HG03558 (cell line): ENCODE measurements around the gene TTI1.
"Not testable (repeated sequence)": the region's sequence is repeated elsewhere in the genome, so short reads cannot be mapped to it uniquely, and the experiment has no call there.

Experiments
- ATAC-seq: cut with Tn5 transposase; IDR thresholded peaks from one replicate; pipeline ENCODE4 v1.9.1; 2021; ENCODE audit warnings: moderate number of reproducible peaks; ENCODE audit not compliant: unreplicated experiment; ENCODE audit errors: extremely low read depth

The TTI1 gene

GRCh38 chr20:38017959-38018358, 15.3 kb downstream of the TTI1 start:
- no peak for ATAC-seq

- ATAC-seq, result no peak
Measured at GRCh38 chr20:38013887-38014286, 19.4 kb downstream of the TTI1 start.

DNA sequence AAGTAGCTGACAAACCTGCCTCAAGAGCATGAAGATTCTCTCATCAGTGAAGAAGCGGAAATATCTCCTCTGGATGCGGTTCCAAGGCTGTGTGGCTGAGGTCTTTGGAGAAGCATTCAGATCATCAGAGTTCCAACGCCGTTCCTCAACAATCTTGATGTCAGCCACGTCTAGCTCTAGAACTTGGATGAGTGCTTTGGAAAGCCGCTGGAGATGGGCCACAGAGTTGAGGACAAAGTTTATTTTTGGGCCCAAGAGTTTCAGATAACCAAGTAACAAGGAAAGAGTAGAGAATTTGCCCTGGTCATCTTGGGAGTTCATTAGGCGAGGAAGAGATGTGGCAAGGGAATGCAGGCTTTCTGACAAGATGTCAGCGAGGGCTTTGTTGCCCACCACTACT, 20.9 kb downstream of the TTI1 start:
- ATAC-seq, result no peak

GRCh38 chr20:38011696-38012095, 21.6 kb downstream of the TTI1 start:
- no peak for ATAC-seq

DNA sequence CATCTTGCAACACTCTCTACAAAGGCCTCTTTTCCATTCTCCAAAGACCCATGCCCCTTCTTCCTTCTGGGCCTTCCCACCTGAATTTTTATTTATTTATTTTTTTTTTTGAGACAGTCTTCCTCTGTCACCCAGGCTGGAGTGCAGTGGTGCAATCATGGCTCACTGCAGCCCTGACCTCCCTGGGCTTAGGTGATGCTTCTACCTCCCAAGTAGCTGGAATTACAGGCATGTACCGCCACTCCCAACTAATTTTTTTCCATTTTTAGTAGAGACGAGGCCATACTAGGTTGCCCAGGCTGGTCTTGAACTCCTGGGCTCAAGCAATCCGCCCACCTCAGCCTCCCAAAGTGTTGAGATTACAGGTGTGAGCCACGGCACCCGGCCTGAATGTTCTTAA, 23.8 kb downstream of the TTI1 start:
- ATAC-seq, result not testable (repeated sequence)

DNA sequence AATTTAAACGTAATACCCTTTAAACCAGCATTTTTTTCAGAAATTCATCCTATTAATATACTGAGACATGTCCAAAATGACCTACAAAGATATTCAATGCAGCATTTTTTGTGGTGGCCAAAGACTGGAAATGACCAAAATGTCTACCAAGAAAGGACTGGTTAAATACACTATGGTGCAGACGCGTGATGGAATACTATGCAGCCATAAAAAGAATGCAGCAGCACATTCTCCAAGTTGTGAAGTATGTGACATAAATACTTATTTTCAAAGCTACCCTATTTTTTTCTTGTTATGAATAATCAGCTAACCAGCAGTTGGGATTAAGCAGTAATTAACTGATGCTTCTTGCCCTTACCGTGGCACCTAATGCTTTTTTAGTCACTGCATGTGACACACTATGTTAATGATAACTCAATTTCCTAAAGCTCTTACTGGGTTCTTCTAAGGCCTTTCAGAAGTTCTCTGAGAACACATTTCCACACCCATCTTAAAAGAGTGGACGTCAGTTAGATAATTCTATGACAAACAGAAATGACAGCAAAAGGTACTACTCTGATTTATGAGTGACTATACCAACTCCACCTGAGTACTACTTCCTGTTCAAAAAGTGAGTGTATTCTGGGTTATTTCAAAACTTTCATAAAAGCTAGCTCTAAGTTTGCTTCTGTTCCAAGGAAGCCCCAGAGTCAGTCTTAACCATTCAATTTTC, 24.9 kb downstream of the TTI1 start:
- no peak for ATAC-seq

DNA sequence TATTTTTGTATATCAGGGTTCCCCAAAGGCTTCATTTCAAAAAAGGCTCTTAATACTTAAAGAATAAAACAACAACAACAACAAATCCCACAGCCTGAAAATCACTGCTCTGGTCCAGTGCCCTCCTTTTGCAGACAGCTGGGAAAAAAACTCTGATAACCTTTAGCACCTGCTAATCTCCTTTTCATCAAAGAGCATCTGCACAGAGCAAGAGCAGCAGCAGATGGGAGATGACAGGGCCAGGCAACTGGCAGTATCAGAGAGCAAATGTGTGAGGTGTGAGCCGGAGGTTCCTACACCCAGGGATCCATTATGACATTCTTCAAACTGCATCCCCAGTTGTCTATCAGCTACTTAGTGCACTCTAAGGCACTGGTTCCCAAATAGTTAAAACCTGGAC, 25.7 kb downstream of the TTI1 start:
- no peak for ATAC-seq

GRCh38 chr20:38005903-38006302, 27.4 kb downstream of the TTI1 start:
- ATAC-seq, result no peak

GRCh38 chr20:38004416-38004815, 28.8 kb downstream of the TTI1 start:
- ATAC-seq, result no peak

GRCh38 chr20:38002422-38002821, 30.8 kb downstream of the TTI1 start:
- ATAC-seq, result no peak

GRCh38 chr20:38001981-38002380, 31.3 kb downstream of the TTI1 start:
- ATAC-seq, result no peak

DNA sequence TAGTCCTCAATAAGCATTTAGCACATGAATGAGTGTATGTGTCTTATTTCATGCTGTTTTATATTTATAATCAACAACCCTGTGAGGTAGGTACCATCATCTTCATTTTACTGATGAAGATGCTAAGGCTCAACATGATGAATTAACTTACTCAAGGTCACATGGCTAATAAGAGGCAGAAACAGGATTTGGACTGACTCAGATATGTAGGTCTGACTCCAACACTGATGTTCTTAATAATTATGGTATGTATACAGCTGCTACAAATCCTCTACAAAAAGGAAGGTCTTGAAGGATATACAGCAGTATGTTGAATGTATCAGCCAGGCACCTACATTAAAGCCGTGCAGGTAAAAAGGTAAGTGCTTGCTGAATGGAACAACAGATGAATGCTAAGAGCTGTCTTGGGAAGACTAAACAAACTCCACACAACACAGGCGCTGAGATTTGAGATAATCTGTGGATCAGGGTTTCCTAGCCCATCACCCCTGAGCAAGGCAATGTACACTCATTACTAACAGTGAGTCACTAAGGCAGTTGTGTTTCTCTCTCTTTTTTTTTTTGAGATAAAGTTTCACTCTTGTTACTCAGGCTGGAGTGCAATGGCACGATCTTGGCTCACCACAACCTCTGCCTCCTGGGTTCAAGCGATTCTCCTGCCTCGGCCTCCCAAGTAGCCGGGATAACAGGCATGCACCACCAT, 31.9 kb downstream of the TTI1 start:
- no peak for ATAC-seq

DNA sequence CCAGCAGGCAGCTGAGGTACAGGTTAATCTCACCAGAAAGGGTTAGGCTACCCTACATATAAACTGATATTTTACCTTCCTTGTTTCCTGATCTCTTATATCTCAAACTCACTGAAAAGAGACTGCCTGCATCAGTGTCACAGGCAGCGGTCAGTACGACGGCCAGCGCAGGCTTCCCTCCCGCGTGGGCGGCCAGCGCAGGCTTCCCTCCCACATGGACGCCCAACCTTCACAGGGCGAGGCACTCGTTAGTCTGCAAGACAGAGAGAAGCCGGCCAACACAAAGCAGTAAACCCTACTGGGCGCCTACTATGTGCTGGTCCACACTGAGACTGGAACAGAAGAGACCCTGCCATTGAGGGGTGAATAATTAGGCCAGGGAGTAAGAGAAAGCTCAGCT, 33.0 kb downstream of the TTI1 start:
- ATAC-seq, result no peak

GRCh38 chr20:37999526-38000263, 33.6 kb downstream of the TTI1 start:
- no peak for ATAC-seq

- ATAC-seq, result no peak
Measured at GRCh38 chr20:37997516-37997915, 35.7 kb downstream of the TTI1 start.

DNA sequence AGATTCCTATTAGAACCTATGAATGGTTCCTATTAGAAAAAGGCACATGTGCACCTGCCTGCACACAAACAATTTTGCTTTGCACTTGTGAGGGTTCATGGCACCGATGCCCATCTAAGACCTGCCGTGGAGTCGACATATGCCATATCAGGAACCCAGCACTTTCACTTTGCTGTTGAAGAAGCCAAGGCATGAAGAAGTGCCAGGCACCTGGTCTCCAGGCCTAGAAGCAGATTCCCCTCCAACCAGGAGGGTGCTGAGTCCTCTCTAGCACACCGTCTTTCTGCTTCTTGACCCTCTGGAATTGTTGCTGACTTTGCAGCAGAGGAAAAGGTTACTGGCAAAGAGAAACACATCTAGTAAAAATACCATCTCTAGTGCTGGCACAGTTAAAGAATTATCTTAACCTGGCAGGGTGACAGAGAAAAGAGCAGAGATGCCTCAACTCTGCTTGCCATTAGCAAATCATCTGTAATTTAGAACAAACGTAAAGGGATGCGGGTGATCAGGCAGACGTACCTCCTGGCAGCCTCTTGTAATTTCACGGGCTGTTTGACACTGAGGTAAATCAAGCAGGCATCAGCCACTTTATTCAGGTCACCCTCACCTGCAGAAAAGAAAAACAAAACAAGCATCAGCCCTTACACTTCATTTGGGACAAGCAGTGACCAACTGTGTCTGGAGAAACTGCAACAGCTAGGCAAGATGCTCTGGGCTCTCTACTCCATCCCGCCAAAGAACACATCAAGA, 37.2 kb downstream of the TTI1 start:
- ATAC-seq, result no peak

- no peak for ATAC-seq
Measured at GRCh38 chr20:37994512-37994911, 38.7 kb downstream of the TTI1 start.

DNA sequence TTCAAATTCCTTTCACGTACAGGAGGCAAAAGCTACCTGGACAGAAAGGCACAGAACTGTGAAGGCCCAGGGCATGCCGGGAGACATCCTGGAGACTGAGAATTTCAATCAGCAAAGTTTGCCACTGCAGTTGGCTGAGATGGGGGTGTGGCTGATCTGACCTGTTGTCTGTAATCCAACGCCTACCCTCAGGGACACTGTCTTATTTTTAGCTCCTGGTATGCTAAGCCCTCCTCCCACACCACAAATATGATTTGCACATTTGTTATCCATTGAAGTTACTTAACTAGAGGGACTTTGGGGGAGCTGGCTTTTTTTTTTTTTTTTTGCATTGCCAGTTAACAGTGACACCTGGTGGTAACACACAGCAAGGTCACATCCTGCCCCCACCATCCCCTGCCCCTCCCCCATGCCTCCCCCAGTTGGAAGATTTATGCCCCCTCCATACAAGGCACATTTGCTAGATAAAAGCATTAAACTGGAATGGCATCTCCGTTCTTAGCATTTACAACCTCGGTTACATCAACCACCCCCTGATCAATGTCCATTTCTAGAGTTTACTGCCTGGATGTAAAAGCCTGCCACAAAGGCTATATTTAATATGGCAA, 40.4 kb downstream of the TTI1 start:
- ATAC-seq, result no peak

DNA sequence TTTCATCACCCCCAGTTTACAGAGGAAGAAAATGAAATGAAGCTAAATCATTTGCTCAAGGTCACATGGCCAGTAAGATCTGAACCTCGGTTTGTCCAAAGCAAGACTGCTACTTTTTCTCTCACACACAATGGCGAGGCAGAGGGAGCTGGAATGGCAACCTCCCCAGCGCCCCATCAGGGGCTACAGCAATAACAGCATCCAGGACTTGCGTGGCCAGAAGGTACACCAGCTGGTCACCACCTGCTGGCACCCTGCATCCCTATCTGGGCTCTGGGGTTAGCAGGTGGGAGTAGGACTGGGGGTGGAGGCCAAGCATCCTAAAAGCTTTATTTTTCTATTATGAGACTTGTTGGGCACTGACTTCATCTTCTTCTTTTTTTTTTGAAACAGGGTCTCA, 41.3 kb downstream of the TTI1 start:
- ATAC-seq, result no peak

DNA sequence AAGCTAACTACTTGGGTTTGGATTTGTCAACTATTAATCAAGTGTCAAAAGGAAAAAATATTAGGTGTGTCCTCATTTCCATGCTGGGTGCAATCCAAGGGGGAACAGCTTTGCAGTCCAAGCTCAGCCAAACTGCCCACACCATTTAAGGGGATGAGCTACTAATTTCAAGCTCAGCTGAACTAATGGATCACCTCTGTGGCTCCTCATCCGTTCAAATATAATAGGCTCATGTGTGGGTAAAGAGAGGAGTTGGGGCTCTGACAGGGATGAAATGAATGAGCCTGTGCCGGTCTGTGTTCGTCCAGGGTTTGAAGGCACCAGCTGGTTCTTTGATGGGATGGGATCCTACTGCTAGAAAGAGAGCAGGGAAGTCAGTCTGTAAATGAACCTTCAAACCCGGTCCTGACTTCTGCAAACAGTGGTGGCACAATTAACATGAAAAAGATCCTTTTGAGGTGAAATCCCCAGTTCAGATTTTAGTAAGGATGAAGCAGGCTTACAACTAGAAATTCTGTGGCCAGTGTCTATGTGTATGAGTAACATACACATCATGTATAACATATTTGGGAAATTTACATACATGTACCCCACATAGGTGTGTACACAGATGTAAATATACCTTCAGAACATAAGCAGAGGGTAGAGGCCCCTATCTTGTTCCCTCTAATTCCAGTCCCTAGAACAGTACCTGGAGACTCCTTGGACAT, 41.9 kb downstream of the TTI1 start:
- ATAC-seq, result no peak
